NAMALWA (cell line): Measurements from ENCODE around the gene LAYN.

Experiments
- DNase-seq: peaks from one replicate; pipeline ENCODE4 v3.0.0-alpha.2; 2015; ENCODE audit warnings: low spot score

Gene LAYN

DNA sequence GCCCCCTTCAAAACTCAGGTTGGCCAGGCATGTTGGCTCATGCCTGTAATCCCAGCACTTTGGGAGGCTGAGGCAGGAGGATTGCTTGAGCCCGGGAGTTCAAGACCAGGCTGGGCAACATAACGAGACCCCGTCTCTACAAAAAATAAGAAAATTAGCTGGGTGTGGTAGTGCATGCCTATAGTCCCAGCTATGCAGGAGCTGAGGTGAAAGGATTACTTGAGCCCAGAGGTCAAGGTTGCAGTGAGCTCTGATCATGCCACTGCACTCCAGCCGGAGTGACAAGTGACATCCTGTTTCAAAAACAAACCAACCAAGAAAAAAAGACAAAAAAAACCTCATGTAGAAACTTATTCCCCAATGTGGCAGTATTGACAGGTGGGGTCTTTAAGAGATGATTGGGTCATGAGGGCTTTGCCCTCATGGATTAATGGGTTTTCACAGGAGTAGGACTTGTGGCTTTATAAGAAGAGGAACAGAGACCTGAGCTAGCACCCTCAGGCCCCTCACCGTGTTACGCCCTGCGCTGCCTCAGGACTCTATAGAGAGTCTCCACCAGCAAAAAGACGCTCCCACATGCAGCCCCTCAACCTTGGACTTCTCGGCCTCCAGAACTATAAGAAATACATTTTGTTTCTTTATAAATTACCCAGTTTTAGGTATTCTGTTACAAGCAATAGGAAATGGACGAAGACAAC is 22.3 kb downstream of the LAYN start:
- no peak for DNase-seq

GRCh38 chr11:111565114-111565720 is 24.7 kb downstream of the LAYN start:
- peak; percentile 78 for DNase-seq

- DNase-seq = no peak
Measured at GRCh38 chr11:111566324-111566723, 25.8 kb downstream of the LAYN start.

GRCh38 chr11:111569476-111569875 is 29.0 kb downstream of the LAYN start:
- DNase-seq = no peak

DNA sequence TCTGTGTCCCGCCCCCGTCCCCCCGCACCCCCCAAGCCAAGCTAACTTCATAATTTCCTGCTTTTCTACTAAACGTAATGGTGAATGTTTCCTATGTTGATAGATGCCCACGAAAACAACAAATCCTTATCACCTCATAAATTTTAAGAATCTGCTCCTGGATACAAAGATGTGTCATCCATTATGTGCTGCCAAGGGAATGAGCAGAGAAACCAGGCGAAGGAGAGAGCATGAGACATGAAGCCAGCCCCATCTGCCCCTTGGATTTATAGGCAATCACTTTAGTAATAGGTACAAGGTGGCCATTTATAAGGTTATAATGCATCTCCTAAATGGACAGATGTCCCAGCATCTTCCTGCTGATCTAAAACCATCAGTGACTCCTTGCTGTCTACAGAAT is 30.3 kb downstream of the LAYN start:
- DNase-seq = no peak

- DNase-seq = no peak
Measured at GRCh38 chr11:111571829-111572501, 31.4 kb downstream of the LAYN start.

- DNase-seq = no peak
Measured at GRCh38 chr11:111572581-111572980, 32.1 kb downstream of the LAYN start.

GRCh38 chr11:111573821-111574249 is 33.3 kb downstream of the LAYN start:
- no peak for DNase-seq

GRCh38 chr11:111574373-111575225 is 34.1 kb downstream of the LAYN start:
- DNase-seq = peak; percentile 40

GRCh38 chr11:111575740-111576139 is 35.2 kb downstream of the LAYN start:
- DNase-seq = no peak

DNA sequence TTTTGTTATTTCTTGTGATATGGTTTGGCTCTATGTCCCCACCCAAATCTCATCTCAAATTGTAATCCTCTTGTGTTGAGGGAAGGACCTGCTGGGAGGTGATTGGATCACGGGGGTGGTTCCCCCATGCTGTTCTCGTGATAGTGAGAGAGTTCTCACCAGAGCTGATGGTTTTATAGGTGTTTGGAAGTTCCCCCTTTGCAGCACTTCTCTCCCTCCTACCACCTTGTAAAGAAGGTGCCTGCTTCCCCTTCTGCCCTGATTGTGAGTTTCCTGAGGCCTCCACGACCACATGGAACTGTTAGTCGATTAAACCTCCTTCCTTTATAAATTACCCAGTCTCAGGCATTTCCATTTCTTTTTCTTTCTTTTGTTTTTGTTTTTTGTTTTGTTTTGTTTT is 37.3 kb downstream of the LAYN start:
- no peak for DNase-seq

GRCh38 chr11:111581341-111581740 is 40.8 kb downstream of the LAYN start:
- DNase-seq = no peak

GRCh38 chr11:111582163-111582562 is 41.6 kb downstream of the LAYN start:
- no peak for DNase-seq

- DNase-seq = no peak
Measured at GRCh38 chr11:111582881-111583280, 42.4 kb downstream of the LAYN start.

DNA sequence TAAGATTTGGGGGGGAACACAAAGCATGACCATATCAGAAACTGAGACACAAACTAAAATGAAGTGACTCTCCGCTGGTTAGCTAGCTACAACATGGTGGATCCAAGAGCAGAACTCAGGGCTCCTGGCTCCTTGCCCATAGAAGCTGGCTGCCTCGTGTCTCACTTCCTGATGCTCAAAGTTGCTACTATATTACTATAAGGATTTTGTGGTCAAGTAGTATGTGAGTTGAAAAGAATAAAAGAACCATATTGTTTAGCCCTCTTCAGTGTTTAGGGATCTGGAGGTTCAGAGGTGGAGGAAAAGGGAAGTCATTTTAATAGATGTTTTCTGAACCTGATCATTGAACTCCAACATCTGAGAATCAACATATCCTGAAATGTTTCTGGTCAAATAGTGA is 44.9 kb downstream of the LAYN start:
- DNase-seq = no peak

DNA sequence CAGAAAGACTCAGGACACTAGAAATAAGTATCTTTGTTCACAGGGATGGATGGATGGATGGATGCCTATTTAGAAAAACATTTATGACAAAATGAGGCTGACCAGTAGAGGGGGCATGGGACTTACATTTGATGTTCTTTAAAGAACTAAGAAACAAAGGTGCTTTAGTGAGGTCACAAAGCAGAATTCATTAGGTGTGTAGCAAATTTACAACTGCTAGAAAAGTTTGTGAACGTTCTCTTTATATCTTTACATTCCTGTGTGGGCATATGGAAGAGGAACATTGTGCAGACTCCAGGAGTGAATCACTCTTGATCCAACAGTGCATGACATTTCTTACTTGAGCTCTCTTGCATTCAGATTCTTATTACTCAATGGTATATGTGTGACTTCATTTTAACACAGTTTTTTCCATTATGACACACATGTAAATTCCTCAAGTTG is 45.9 kb downstream of the LAYN start:
- DNase-seq = peak; percentile 77

- DNase-seq = no peak
Measured at GRCh38 chr11:111589114-111589513, 48.6 kb downstream of the LAYN start.

GRCh38 chr11:111589886-111590499 is 49.5 kb downstream of the LAYN start:
- DNase-seq = no peak

- DNase-seq = no peak
Measured at GRCh38 chr11:111591187-111591960, 50.9 kb downstream of the LAYN start.

DNA sequence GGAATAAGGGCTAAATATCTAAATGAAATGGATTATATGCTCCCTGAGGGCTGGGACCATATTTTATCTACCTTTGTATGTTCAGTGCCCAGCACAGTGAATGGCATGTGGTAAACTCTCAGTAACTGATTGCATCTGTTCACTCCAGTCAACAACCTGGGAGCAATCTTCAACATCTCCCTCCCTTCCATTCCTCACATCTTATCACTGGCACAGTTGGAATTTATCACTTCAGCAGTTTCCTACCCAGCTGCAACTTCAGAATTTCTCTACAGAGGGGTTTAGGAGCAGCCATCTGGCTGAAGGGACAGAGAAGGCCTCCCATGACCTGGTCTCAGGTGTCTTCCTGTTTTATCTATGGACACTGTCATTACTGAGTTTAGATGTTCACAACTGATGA is 52.0 kb downstream of the LAYN start:
- DNase-seq = no peak

- DNase-seq = no peak
Measured at GRCh38 chr11:111596319-111596718, 55.8 kb downstream of the LAYN start.
